WTC11 (cell line): Measurements from ENCODE around the gene PADI1. TPM values are rescaled to one million over a fixed set of nuclear protein-coding genes. Genes with fewer than 3 reads are reported as not detected.

ENCODE experiments used
- ATAC-seq: fragments of 200-7000 bp; cut with Tn5 transposase; 2 replicates; pipeline ENCODE4 v1.10.0; 2021; ENCODE audit warnings: mild to moderate bottlenecking, moderate library complexity
- CTCF ChIA-PET: fragments of 300-600 bp; sonication (Branson Sonifier 250); formaldehyde crosslinking; loops from one replicate; lab custom pipeline; 2021; ENCODE audit warnings: antibody characterized with exemption; lab: Charles Lee
- POLR2A ChIA-PET: fragments of 350-600 bp; sonication (Branson Sonifier 250); formaldehyde crosslinking; loops from one replicate; lab custom pipeline; 2021; ENCODE audit warnings: antibody characterized with exemption; lab: Charles Lee
- DNase-seq: peaks from one replicate; pipeline ENCODE4 v3.0.0; 2021; ENCODE audit warnings: low spot score
- H3K27ac Mint-ChIP-seq: 2 replicates; pipeline ENCODE4 v1.8.0; 2021; ENCODE audit warnings: mixed read lengths
- H3K27me3 Mint-ChIP-seq: 2 replicates; pipeline ENCODE4 v1.8.0; 2021; ENCODE audit warnings: low read depth, mild to moderate bottlenecking, moderate library complexity, mixed read lengths
- H3K36me3 Mint-ChIP-seq: 2 replicates; pipeline ENCODE4 v1.8.0; 2021; ENCODE audit warnings: mixed read lengths
- H3K4me1 Mint-ChIP-seq: 2 replicates; pipeline ENCODE4 v1.8.0; 2022; ENCODE audit warnings: mixed read lengths
- H3K4me3 Mint-ChIP-seq: 2 replicates; pipeline ENCODE4 v1.8.0; 2021; ENCODE audit warnings: mild to moderate bottlenecking, moderate library complexity, mixed read lengths
- H3K9me3 Mint-ChIP-seq: 2 replicates; pipeline ENCODE4 v1.8.0; 2021; ENCODE audit warnings: mixed read lengths
- JUN ChIP-seq: sonication (generic); formaldehyde crosslinking; IDR thresholded peaks from 2 replicates; pipeline ENCODE4 v1.8.0; 2023; ENCODE audit warnings: mild to moderate bottlenecking, missing genetic modification reagents
- NFATC4 ChIP-seq: fragments of 250-450 bp; sonication (Bioruptor Pico); IDR thresholded peaks from 2 replicates; pipeline ENCODE4 v1.9.0; 2021; ENCODE audit warnings: mild to moderate bottlenecking
- NFYB ChIP-seq: sonication (generic); formaldehyde crosslinking; conservative IDR thresholded peaks from 2 replicates; pipeline ENCODE4 v1.8.0; 2022; ENCODE audit warnings: low read depth, missing genetic modification reagents
- NR3C1 ChIP-seq: sonication (generic); formaldehyde crosslinking; conservative IDR thresholded peaks from 2 replicates; pipeline ENCODE4 v1.8.1; 2023; ENCODE audit warnings: low read depth, mild to moderate bottlenecking, missing genetic modification reagents
- TEAD1 ChIP-seq: sonication (generic); formaldehyde crosslinking; IDR thresholded peaks from 2 replicates; pipeline ENCODE4 v1.8.0; 2022; ENCODE audit warnings: mild to moderate bottlenecking, missing genetic modification reagents
- TEAD4 ChIP-seq: sonication (generic); formaldehyde crosslinking; IDR thresholded peaks from 2 replicates; pipeline ENCODE4 v1.8.0; 2022; ENCODE audit warnings: mild to moderate bottlenecking, missing genetic modification reagents
- ZNF138 ChIP-seq: sonication (generic); formaldehyde crosslinking; conservative IDR thresholded peaks from 2 replicates; pipeline ENCODE4 v1.8.1; 2022; ENCODE audit warnings: mild to moderate bottlenecking, moderate library complexity, missing genetic modification reagents
- total RNA-seq: library from RNA; stranded (reverse); gene quantifications from 3 replicates; pipeline ENCODE4 v1.2.3, GENCODE V29; 2021
- TF ChIP-seq, protein P1 (sequence below): sonication (generic); formaldehyde crosslinking; IDR thresholded peaks from 2 replicates; pipeline ENCODE4 v1.8.0; 2022; ENCODE audit warnings: missing genetic modification reagents
- TF ChIP-seq, protein P2 (sequence below): sonication (generic); formaldehyde crosslinking; IDR thresholded peaks from 2 replicates; pipeline ENCODE4 v1.8.0; 2022; ENCODE audit warnings: mild to moderate bottlenecking, missing genetic modification reagents
- TF ChIP-seq, protein P3 (sequence below): sonication (generic); formaldehyde crosslinking; IDR thresholded peaks from 2 replicates; pipeline ENCODE4 v1.8.1; 2022; ENCODE audit warnings: mild to moderate bottlenecking, missing genetic modification reagents, moderate library complexity, borderline replicate concordance
- TF ChIP-seq, protein P4 (sequence below): fragments of 250-450 bp; sonication (Bioruptor Pico); IDR thresholded peaks from 2 replicates; pipeline ENCODE4 v1.9.0; 2021; ENCODE audit warnings: mild to moderate bottlenecking
- TF ChIP-seq, protein P5 (sequence below): fragments of 200-600 bp; IDR thresholded peaks from 2 replicates; pipeline ENCODE4 v1.8.0; 2022; ENCODE audit warnings: antibody characterized with exemption
- TF ChIP-seq, protein P6 (sequence below): sonication (generic); formaldehyde crosslinking; IDR thresholded peaks from 2 replicates; pipeline ENCODE4 v1.8.1; 2022; ENCODE audit warnings: low read depth, missing genetic modification reagents, borderline replicate concordance
- TF ChIP-seq, protein P7 (sequence below): sonication (generic); formaldehyde crosslinking; conservative IDR thresholded peaks from 2 replicates; pipeline ENCODE4 v1.8.1; 2022; ENCODE audit warnings: mild to moderate bottlenecking, missing genetic modification reagents
- TF ChIP-seq, protein P8 (sequence below): sonication (generic); formaldehyde crosslinking; IDR thresholded peaks from 2 replicates; pipeline ENCODE4 v1.8.1; 2023; ENCODE audit warnings: mild to moderate bottlenecking, missing genetic modification reagents, moderate library complexity
- TF ChIP-seq, protein P9 (sequence below): sonication (generic); formaldehyde crosslinking; IDR thresholded peaks from 2 replicates; pipeline ENCODE4 v1.8.0; 2022; ENCODE audit warnings: mild to moderate bottlenecking, missing genetic modification reagents

Gene PADI1
- total RNA-seq, 1 experiment from 2014 or later: 0.15 TPM

DNA sequence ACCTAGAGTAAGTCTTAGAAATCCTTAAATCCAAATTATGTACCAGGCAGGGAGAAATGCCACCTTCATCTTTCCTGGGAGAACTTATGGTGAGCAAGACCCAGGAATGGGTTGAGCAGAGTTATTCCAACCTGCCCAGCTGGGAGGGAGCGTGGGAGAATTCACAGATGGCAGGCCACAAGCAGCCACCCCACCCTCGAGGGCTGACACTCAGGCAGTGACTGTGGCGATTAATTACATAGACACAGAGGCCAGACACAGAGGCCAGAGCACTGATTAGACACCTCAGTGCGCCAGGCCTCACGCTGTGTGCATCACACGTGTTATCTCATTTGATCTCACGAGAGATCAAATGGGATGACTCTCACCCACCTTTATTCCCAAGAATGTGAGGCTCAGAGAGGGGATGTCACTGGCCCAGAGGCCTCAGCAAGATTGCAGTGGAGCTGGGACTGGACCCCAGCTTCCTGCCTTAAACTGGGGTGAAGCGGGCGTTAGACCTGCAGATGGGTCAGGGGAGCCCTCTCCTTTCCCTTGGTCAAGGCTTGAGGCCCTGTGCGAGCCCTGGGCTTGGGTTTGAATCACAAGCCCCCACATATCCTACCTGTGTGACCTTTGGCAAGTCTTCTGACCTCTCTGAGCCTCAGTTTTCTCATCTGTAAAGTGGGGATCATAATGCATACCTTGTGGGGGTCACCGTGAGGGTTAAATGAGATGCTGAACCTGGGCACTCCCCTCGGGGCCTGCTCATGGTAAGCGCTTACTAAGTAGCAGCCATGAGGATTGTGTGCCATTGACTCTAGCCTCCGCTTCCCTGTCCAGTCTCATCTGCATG lies 74.3 kb downstream of the PADI1 start (continued):
- TF ChIP-seq, protein P1, sequence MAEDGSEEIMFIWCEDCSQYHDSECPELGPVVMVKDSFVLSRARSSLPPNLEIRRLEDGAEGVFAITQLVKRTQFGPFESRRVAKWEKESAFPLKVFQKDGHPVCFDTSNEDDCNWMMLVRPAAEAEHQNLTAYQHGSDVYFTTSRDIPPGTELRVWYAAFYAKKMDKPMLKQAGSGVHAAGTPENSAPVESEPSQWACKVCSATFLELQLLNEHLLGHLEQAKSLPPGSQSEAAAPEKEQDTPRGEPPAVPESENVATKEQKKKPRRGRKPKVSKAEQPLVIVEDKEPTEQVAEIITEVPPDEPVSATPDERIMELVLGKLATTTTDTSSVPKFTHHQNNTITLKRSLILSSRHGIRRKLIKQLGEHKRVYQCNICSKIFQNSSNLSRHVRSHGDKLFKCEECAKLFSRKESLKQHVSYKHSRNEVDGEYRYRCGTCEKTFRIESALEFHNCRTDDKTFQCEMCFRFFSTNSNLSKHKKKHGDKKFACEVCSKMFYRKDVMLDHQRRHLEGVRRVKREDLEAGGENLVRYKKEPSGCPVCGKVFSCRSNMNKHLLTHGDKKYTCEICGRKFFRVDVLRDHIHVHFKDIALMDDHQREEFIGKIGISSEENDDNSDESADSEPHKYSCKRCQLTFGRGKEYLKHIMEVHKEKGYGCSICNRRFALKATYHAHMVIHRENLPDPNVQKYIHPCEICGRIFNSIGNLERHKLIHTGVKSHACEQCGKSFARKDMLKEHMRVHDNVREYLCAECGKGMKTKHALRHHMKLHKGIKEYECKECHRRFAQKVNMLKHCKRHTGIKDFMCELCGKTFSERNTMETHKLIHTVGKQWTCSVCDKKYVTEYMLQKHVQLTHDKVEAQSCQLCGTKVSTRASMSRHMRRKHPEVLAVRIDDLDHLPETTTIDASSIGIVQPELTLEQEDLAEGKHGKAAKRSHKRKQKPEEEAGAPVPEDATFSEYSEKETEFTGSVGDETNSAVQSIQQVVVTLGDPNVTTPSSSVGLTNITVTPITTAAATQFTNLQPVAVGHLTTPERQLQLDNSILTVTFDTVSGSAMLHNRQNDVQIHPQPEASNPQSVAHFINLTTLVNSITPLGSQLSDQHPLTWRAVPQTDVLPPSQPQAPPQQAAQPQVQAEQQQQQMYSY (CRISPR knock-in tag): no peak
- TF ChIP-seq NFYB (CRISPR knock-in tag): no peak
- no peak for TF ChIP-seq NFATC4 (CRISPR knock-in tag)
- TF ChIP-seq, all 79 proteins: peak for 0

DNA sequence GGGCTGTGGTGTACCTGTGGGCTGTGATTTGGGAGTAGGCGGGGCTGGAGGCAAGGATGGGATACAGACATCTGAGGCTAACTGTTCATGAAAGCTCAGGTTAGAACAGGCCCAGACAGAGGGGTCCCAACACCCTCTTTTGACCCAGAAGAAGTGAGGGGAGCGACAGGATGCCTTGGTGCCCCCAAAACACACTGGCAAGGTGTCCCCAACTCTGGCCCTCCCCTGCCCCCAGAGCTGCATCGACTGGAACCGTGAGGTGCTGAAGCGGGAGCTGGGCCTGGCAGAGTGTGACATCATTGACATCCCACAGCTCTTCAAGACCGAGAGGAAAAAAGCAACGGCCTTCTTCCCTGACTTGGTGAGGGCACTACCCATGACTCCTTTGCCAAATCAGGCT lies 75.5 kb downstream of the PADI1 start:
- CTCF ChIA-PET: no interaction called here

DNA sequence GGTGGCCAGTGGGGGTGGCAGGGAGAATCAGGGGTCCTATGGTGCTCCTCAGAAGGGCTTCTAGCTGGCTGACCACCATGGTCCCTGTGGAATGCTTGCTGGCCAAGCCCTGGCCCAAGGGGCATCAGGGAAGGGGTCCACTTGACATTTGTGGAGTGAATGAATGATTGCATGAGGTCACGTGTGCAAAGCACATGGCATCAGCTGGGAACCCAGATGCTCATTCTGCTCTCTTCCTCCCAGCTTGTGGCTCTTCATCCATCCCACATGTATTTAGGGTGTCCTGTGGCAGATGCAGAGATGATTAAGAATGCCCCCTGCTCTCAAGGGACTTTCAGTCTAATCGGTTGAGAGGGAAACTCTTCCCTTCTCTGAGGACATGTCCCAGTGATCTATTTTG lies 76.0 kb downstream of the PADI1 start:
- ChIA-PET POLR2A (no interaction called here), CTCF (no interaction called here)
- DNase-seq: no peak
- Mint-ChIP-seq H3K36me3 (no peaks in the 10 kb centered on the region), H3K27me3 (no peaks in the 10 kb centered on the region), H3K4me1 (no peaks in the 10 kb centered on the region), H3K9me3 (0 out of 2 replicates have a peak, but pooled peaks cover 3% of the 10 kb centered on the region), H3K4me3 (no peak overlapping the region), H3K27ac (no peak overlapping the region)
- TF ChIP-seq, protein P2, sequence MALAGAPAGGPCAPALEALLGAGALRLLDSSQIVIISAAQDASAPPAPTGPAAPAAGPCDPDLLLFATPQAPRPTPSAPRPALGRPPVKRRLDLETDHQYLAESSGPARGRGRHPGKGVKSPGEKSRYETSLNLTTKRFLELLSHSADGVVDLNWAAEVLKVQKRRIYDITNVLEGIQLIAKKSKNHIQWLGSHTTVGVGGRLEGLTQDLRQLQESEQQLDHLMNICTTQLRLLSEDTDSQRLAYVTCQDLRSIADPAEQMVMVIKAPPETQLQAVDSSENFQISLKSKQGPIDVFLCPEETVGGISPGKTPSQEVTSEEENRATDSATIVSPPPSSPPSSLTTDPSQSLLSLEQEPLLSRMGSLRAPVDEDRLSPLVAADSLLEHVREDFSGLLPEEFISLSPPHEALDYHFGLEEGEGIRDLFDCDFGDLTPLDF (CRISPR knock-in tag): no peak
- TF ChIP-seq, protein P3, sequence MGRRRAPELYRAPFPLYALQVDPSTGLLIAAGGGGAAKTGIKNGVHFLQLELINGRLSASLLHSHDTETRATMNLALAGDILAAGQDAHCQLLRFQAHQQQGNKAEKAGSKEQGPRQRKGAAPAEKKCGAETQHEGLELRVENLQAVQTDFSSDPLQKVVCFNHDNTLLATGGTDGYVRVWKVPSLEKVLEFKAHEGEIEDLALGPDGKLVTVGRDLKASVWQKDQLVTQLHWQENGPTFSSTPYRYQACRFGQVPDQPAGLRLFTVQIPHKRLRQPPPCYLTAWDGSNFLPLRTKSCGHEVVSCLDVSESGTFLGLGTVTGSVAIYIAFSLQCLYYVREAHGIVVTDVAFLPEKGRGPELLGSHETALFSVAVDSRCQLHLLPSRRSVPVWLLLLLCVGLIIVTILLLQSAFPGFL: no peak
- no peak for TF ChIP-seq ZNF138
- no peak for ATAC-seq

More for the DNA sequence above, 75.5 kb downstream of the PADI1 start:
- 0 out of 2 replicates have a peak, but pooled peaks cover 3% of the 10 kb centered on the region for H3K9me3 Mint-ChIP-seq
- H3K36me3 Mint-ChIP-seq: no peaks in the 10 kb centered on the region
- ATAC-seq: no peak
- no peaks in the 10 kb centered on the region for H3K4me1 Mint-ChIP-seq
- no peak overlapping the region for H3K27ac Mint-ChIP-seq
- no peak overlapping the region for H3K4me3 Mint-ChIP-seq
- H3K27me3 Mint-ChIP-seq: no peaks in the 10 kb centered on the region
- POLR2A ChIA-PET: no interaction called here
- TF ChIP-seq, protein P4, sequence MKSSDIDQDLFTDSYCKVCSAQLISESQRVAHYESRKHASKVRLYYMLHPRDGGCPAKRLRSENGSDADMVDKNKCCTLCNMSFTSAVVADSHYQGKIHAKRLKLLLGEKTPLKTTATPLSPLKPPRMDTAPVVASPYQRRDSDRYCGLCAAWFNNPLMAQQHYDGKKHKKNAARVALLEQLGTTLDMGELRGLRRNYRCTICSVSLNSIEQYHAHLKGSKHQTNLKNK (CRISPR knock-in tag): no peak
- DNase-seq: no peak

DNA sequence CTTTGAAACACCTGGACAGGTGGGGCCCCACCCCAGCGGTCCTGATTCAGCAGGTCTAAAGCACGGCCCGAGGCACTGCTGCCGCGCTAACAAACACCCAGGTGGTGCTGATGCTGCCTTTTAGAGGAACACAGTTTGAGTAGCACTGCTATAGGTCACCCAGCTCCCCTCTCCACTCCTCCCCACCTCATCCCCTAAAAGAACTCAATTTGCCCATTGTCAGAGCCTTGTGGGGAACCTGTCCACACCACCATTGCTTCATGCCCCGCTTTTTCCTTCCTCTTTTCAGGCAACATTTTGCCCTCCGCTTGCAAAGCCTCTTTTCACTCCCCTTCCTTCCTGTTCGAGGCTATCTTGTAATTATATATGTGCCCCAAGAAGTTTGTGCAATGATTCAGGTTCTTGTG lies 76.8 kb downstream of the PADI1 start:
- ChIA-PET POLR2A (no interaction called here), CTCF (no interaction called here)
- TF ChIP-seq, protein P5, sequence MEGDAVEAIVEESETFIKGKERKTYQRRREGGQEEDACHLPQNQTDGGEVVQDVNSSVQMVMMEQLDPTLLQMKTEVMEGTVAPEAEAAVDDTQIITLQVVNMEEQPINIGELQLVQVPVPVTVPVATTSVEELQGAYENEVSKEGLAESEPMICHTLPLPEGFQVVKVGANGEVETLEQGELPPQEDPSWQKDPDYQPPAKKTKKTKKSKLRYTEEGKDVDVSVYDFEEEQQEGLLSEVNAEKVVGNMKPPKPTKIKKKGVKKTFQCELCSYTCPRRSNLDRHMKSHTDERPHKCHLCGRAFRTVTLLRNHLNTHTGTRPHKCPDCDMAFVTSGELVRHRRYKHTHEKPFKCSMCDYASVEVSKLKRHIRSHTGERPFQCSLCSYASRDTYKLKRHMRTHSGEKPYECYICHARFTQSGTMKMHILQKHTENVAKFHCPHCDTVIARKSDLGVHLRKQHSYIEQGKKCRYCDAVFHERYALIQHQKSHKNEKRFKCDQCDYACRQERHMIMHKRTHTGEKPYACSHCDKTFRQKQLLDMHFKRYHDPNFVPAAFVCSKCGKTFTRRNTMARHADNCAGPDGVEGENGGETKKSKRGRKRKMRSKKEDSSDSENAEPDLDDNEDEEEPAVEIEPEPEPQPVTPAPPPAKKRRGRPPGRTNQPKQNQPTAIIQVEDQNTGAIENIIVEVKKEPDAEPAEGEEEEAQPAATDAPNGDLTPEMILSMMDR: no peak
- no peak for TF ChIP-seq TEAD4 (CRISPR knock-in tag)
- no peak for TF ChIP-seq JUN (CRISPR knock-in tag)
- TF ChIP-seq, protein P6, sequence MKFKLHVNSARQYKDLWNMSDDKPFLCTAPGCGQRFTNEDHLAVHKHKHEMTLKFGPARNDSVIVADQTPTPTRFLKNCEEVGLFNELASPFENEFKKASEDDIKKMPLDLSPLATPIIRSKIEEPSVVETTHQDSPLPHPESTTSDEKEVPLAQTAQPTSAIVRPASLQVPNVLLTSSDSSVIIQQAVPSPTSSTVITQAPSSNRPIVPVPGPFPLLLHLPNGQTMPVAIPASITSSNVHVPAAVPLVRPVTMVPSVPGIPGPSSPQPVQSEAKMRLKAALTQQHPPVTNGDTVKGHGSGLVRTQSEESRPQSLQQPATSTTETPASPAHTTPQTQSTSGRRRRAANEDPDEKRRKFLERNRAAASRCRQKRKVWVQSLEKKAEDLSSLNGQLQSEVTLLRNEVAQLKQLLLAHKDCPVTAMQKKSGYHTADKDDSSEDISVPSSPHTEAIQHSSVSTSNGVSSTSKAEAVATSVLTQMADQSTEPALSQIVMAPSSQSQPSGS (CRISPR knock-in tag): no peak
- TF ChIP-seq, protein P7, sequence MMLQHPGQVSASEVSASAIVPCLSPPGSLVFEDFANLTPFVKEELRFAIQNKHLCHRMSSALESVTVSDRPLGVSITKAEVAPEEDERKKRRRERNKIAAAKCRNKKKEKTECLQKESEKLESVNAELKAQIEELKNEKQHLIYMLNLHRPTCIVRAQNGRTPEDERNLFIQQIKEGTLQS (CRISPR knock-in tag): no peak
- no peak for TF ChIP-seq TEAD1 (CRISPR knock-in tag)
- TF ChIP-seq, protein P8, sequence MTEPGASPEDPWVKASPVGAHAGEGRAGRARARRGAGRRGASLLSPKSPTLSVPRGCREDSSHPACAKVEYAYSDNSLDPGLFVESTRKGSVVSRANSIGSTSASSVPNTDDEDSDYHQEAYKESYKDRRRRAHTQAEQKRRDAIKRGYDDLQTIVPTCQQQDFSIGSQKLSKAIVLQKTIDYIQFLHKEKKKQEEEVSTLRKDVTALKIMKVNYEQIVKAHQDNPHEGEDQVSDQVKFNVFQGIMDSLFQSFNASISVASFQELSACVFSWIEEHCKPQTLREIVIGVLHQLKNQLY (CRISPR knock-in tag): no peak
- TF ChIP-seq, protein P9, sequence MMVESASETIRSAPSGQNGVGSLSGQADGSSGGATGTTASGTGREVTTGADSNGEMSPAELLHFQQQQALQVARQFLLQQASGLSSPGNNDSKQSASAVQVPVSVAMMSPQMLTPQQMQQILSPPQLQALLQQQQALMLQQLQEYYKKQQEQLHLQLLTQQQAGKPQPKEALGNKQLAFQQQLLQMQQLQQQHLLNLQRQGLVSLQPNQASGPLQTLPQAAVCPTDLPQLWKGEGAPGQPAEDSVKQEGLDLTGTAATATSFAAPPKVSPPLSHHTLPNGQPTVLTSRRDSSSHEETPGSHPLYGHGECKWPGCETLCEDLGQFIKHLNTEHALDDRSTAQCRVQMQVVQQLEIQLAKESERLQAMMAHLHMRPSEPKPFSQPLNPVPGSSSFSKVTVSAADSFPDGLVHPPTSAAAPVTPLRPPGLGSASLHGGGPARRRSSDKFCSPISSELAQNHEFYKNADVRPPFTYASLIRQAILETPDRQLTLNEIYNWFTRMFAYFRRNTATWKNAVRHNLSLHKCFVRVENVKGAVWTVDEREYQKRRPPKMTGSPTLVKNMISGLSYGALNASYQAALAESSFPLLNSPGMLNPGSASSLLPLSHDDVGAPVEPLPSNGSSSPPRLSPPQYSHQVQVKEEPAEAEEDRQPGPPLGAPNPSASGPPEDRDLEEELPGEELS: no peak
- no peak for TF ChIP-seq NR3C1 (CRISPR knock-in tag)

More for the DNA sequence above, 76.8 kb downstream of the PADI1 start:
- Mint-ChIP-seq H3K27ac (no peak overlapping the region), H3K4me3 (no peak overlapping the region), H3K4me1 (no peaks in the 10 kb centered on the region), H3K9me3 (0 out of 2 replicates have a peak, but pooled peaks cover 3% of the 10 kb centered on the region), H3K36me3 (no peaks in the 10 kb centered on the region), H3K27me3 (no peaks in the 10 kb centered on the region)
- no peak for ATAC-seq
- DNase-seq: no peak
